HL-60/S4 treated with phorbol 12-myristate 13-acetate at 8.2 ng/mL for 4 days and 3 days (cell line): ENCODE results near the gene TNFRSF1A.

Source experiments
- in situ Hi-C: fragments of 300-500 bp; cut with MboI; formaldehyde crosslinking; loops from 2 replicates; pipeline ENCODE4 v1.15.0; 2022; ENCODE audit warnings: low sequenced_read_pairs

Gene TNFRSF1A

GRCh38 chr12:6307529-6307928 is 34.3 kb downstream of the TNFRSF1A start:
- in situ Hi-C loops, result no loop called here

- in situ Hi-C loops, result no loop called here
Observed at GRCh38 chr12:6306599-6307220, 35.2 kb downstream of the TNFRSF1A start.

GRCh38 chr12:6306151-6306550 is 35.7 kb downstream of the TNFRSF1A start:
- in situ Hi-C loops, result no loop called here

GRCh38 chr12:6303071-6303470 is 38.8 kb downstream of the TNFRSF1A start:
- in situ Hi-C loops, result no loop called here

- in situ Hi-C loops, result no loop called here
Observed at GRCh38 chr12:6302621-6303020, 39.3 kb downstream of the TNFRSF1A start.

GRCh38 chr12:6301721-6302120 is 40.2 kb downstream of the TNFRSF1A start:
- in situ Hi-C loops, result no loop called here

GRCh38 chr12:6297170-6297569 is 44.7 kb downstream of the TNFRSF1A start:
- in situ Hi-C loops, result loop anchor here (25.0 kb wide), 1 partner anchor 560 kb away; no protein-coding TSS in a partner anchor

- in situ Hi-C loops, result loop anchor here (25.0 kb wide), 1 partner anchor 558 kb away; no protein-coding TSS in a partner anchor
Observed at GRCh38 chr12:6295094-6295811, 46.6 kb downstream of the TNFRSF1A start.

GRCh38 chr12:6294156-6295093 is 47.5 kb downstream of the TNFRSF1A start:
- in situ Hi-C loops, result loop anchor here (25.0 kb wide), 1 partner anchor 557 kb away; no protein-coding TSS in a partner anchor

- in situ Hi-C loops, result loop anchor here (25.0 kb wide), 1 partner anchor 555 kb away; no protein-coding TSS in a partner anchor
Observed at GRCh38 chr12:6292606-6293005, 49.3 kb downstream of the TNFRSF1A start.

GRCh38 chr12:6289906-6290305 is 52.0 kb downstream of the TNFRSF1A start:
- in situ Hi-C loops, result loop anchor here (25.0 kb wide), 1 partner anchor 553 kb away; no protein-coding TSS in a partner anchor

- in situ Hi-C loops, result loop anchor here (25.0 kb wide), 1 partner anchor 552 kb away; no protein-coding TSS in a partner anchor
Observed at GRCh38 chr12:6289081-6289480, 52.8 kb downstream of the TNFRSF1A start.

GRCh38 chr12:6288235-6288634 is 53.6 kb downstream of the TNFRSF1A start:
- in situ Hi-C loops, result loop anchor here (25.0 kb wide), 1 partner anchor 551 kb away; no protein-coding TSS in a partner anchor

- in situ Hi-C loops, result loop anchor here (25.0 kb wide), 1 partner anchor 548 kb away; no protein-coding TSS in a partner anchor
Observed at GRCh38 chr12:6285532-6286306, 56.2 kb downstream of the TNFRSF1A start.

GRCh38 chr12:6285063-6285477 is 56.8 kb downstream of the TNFRSF1A start:
- in situ Hi-C loops, result loop anchor here (25.0 kb wide), 1 partner anchor 548 kb away; no protein-coding TSS in a partner anchor

- in situ Hi-C loops, result loop anchor here (5.0 to 25.0 kb wide), 2 partner anchors 222 to 547 kb away; no protein-coding TSS in a partner anchor
Observed at GRCh38 chr12:6284273-6284672, 57.6 kb downstream of the TNFRSF1A start.

- in situ Hi-C loops, result loop anchor here (5.0 to 25.0 kb wide), 2 partner anchors 220 to 545 kb away; no protein-coding TSS in a partner anchor
Observed at GRCh38 chr12:6282453-6282840, 59.4 kb downstream of the TNFRSF1A start.

GRCh38 chr12:6281081-6281809 is 60.6 kb downstream of the TNFRSF1A start:
- in situ Hi-C loops, result loop anchor here (5.0 to 25.0 kb wide), 2 partner anchors 219 to 544 kb away; no protein-coding TSS in a partner anchor

- in situ Hi-C loops, result loop anchor here (5.0 to 25.0 kb wide), 2 partner anchors 218 to 543 kb away; no protein-coding TSS in a partner anchor
Observed at GRCh38 chr12:6280672-6281071, 61.2 kb downstream of the TNFRSF1A start.
